DMS79 treated with DMSO at 0.1 percent for 48 hours (cell line): ENCODE measurements around the gene CDO1.

Experiments
- DNase-seq: peaks from one replicate; lab custom pipeline; 2025; lab: John Stamatoyannopoulos, UW

The CDO1 gene

DNA sequence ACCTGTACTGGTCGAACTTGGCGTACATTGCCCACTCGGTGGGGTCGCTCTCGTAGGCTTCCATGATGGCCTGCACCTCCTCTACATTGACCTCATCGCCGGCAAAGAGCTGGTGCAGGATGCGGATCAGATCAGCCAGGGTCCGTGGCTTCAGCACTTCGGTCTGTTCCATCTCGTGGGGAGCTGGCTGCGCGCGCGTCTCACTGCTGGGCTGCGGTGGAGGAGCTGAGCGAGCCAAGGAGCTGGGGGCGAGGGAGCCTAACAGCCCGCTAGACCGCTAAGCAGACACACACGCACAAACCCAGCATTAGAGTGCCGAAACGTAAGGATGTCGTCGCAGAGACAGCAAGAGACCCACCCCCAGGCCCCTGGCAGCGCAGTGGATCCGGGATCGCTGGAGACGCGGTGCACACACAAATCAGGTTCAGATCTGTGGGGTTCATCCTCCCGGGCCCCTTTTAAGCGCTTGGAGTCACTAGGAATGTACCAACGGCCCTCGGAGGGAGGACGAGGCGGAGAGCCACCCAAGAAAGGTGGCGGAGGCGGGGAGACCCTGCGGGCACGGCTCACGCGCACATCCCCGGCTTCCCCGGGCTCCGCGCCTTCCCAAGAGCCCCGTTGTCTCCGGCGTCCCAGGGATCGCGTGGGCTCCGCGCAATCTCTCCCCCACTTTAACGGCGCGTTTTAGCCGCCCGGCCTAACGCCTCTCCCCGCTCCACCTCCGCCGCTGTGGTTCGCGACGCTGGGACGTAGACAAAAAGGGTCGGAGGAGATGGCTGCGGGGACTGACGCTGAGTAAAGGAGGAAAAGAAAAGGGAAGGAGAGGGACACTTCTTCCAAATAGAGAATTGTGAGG, at the start of gene CDO1:
CDO1 (minus strand) TSS at position 434 of the 856 bp plus-strand sequence; CDS start at position 172, 262 bp downstream.
- DNase-seq, result no peak

DNA sequence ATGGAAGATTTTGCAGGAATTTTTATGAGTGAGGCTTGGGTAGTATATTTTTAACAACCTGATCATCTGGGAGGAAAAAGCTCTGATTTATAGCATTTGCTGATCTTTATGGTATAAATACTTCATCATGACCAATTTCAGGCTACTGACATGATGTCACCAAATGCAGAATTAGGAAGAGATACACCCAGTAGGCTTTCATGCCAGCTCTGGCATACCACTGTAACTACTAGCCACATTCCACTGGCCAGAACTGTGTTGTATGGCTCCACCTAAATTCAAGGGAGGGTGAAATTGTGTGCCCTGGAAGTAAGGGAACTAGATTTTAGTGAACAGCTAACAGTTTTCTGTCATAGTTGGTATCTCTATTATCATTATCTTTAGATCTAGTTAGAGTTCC, 42.9 kb upstream of the CDO1 start:
- no peak for DNase-seq

DNA sequence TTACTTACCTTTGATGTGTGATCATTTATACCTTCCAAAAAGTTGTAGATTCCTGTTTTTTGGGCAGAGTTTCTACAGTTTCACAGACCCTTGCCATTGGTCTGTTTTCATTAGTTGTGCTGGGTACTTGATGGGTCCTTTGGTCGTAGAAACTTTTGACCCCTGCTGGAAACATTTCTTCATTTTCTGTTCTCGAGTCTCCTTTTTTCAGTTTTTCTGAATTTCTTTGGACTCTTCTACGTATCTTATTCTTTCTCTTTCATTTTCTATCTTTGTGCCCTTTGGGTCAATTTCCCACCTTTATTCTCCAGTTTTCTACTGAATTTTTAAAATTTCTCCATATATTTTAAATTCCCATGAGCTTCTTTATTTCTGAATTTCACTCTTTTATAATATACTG, 41.9 kb upstream of the CDO1 start:
- DNase-seq, result no peak

DNA sequence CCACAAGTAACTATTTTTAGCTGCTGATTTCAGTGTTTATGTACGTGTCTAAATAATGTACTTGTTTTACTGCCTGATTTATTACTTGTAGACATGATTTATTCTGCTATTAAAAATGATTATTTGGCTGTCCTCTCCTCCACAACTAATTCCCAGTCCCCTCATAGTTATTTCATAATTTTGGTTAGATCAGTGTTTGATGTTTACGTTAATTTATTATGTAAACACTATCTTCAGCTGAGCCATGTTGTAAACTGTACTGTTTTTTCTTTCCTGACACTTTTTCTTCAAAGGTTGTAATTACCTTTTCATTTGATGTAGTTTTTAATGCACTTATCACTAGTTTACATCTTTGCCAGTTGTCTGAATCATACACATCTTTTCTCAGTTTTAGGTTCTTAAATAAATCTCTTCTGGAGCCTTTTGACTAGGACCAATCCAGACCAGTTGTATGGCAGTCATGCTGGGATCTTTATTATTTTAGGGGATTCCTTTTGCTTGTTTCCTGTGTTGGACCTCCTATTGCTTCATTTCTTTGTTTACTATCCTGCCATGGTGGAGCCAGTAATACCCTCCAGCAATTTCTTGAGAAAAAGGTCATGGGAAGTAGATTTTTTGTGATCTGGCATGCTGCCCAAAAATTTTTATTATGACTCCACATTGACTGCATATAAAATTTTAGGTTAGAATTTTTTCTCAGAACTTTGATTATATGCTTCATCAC, 41.3 kb upstream of the CDO1 start:
- no peak for DNase-seq

DNA sequence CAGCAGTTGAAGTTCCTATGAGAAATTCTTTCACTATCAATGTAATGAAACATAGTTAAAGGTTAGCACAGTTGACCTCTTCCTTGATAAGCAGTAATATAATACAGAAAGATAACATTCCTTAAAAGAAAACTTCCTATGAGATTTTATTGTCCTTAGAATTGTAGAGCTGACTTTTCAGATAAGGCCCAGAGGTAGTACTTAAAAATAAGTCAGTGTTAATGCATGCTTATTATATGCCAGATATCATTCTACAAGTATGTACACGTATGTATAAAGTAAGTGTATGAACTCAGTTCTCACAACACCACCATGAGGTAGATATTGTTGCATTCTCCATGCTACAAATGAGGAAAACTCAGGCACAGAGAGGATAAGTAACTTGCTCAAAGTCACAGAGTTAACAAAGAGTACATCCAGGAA, 40.6 kb upstream of the CDO1 start:
- no peak for DNase-seq

DNA sequence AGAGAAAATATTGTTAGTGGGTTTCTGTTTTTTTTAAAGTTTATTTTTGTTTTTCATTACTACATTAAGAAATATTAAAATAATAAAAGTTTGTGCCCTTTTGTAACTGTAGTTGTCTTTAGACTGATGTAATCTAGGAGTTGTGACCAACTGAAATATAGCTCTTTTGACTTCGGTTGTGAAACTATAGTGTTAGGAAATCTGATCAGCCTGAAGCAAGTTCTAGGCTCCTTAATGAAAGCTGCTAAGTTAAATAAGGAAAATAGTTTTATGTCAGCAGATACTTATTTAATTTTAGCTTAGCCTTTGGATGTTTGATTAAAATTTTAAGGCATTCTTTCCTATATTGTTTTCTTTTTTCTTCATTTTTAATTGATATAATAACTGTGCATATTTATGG, 39.5 kb upstream of the CDO1 start:
- no peak for DNase-seq

DNA sequence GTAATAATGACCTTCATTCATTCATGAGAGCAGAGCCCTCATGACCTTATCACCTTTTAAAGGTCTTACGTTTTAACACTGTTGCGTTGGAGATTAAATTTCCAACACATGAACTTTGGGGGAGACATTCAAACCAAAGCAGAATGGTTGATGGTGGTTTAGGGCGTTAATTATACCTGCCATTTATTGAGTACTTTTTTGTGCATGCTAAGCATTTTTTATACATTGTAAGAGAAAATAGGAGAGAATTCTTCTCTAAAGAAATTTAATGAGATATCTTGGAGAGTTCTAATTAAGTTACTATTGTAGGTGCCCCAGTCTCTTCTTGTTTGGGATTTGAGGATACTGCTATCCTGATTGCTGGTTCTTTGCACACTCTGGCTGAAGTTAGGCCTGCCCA, 37.7 kb upstream of the CDO1 start:
- no peak for DNase-seq

DNA sequence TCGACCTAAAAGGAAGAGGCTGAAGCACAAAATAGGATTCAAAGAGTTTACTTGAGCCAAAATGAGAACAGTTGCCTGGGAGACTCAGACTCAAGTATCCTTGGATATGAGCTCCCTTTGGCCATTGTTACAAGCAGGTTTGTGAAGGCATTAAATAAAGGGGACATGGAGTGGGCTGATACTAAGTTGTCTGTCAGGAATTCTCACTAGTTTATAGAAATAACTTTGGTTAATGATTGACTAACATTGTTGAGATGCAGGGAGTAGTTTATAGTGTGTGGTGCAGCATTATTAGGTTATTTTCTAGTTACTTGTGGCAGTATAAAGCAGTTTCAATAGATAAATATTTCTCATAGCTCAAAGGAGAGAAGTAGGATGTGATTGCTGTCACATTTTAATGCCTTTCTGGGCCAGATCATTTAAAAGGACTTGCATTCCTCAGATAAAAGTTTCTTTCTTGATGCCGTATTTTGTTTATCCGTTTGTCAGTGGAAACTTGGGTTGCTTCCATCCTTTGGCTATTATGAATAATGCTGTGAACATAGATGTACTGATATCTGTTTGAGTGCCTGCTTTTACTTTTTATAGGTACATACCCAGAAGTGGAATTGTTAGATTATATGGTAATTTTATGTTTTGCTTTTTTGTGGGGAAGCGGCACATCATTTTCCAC, 34.4 kb upstream of the CDO1 start:
- DNase-seq, result no peak

DNA sequence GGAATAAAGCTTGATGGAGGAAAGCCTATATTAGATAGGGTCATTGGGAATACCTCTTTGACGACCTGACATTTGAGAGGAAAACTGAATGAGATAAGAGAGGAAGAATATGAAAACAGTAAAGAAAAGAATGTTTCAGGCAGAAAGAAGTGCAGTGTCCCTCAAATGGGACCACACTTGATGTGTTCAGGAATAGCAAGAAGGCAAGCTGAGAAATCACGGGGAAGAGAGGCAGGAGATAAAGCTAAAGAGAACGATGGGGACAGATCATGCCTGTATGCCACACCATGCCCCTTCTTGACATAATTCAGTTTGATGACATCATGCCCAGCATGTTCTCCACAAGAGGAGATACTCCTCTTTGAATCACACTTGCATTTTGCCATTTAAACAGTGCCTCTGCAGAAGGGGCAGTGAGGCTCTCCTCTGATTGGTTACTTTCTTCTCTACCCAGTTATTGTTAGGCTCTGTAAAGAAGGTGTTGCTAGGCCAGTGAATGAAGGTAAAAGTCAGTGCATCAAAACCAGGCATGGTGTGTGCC, 32.9 kb upstream of the CDO1 start:
- no peak for DNase-seq

DNA sequence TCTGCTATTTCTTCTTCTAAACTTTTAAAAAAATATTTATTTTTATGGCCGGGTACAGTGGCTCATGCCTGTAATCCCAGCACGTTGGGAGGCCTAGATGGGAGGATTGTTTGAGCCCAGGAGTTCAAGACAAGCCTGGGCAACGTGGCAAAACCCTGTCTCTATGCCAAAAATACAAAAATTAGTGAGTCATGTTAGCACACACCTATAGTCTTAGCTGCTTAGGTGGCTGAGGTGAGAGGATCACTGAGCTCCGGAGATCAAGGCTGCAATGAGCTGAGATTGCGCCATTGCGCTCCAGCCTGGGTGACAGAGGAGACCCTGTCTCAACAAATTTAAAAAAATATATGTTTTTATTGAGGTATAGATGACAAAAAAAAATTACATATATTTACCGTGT, 30.8 kb upstream of the CDO1 start:
- no peak for DNase-seq

DNA sequence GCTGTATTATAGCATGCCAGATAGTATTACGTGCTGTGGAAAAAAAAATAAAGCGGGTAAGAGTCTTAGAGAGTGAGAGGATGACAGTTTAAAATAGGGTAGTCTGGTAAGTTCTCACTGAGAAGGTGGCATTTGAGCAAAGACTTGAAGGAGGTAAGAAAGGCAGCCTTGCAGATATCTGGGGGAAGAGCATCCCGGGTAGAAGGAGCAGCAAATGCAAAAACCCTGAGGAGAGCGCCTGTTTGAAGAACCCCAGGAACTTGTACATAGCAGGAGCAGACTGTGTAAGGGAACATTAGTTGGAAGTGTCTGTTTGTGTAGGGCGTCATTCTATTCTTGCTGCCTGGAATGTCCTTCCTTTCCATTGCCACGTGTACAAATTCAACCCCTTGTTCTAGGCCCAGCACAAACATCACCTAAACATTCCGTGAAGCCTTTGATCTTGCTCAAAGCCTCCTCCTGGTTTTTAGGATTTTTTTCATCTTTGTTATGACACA, 27.9 kb upstream of the CDO1 start:
- DNase-seq, result no peak

DNA sequence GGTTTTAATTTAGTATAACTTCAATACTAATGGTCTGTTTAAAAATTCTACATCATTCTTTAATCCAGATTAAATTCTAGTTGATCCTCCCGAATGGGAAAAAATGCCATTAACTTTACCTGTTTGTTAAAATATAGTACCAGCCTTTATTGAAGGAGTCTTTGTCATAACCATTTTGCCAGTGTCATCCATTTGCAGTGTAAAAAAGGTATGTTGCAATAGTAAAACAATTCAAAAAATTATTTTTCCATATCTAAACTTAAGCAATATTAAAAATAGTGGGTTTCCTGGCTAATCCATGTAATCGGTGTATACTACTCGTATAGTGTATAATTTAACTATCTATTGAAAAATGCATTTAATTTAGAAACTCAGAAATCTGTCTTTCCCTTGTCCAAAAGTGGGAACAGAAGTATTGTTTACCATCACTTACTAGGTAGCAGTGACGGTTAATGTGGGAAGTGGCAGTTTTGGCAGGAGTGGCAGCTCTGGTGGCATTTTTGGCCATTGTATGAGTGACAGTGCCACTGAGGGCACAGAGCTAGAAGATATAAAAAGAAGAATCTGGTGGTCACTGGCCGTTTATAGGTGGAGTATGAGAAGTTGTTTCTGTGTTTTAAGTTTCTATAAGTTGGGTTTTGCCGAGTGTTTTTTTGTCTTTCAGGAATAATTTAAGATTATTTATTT, 27.1 kb upstream of the CDO1 start:
- no peak for DNase-seq

DNA sequence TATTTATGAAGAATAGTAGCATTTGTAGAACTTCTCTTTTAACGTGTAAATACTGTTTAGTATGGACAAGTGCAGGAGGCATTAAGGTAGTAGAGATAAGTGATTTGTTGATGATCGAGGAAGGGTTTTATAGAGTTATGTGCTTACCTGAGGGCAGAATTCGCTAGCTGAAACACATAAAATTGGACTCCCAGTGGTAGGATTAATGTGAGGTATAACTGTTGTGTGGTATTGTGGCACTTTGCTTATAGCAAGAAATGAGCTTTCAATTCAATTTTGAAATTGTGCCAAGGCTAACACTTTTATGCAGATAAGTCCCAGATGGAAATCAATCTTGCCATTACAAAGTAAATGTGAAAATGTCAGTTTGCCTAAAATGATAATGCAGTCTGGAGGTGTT, 26.5 kb upstream of the CDO1 start:
- no peak for DNase-seq

DNA sequence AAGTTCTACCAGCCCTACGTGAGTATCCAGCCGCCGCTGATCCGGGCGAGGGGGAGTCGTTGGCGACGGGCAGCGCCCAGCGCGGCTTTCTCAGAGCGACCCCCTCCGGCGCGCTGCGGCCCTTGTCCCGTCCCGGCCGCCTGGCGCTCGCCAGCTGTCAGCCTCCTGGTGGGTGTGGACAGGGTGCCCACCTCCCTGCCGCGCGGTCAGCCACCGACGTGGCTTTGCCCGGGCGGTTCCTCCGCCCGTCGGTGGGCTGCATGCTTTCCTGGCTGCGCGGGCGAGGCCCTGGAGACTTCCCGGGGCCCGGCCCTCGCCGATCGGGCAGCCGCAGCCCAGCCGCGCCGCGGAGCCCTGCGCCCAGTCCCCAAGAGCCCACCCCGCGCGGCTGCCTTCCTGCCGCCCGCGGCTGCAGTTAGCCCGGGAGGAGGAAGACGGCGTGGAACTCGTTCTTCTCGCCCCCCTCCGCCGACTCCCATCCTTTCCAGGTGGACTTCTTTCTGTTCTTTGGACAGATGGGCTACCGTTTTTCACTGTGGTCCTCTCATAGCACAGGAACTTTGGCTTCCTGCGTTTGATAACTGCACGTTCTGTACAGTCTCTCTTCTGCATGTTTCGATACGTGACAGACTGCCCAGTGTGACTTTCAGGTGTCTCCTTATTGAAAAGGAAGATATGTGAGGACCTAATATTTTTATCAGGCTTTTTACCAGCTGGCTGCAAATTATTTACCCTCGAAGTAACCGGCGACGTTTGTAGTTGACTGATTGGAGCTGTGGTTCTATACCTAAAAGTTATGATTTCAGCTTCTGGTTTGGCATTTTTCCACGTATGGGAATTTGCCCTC, 25.9 kb upstream of the CDO1 start:
- DNase-seq, result peak; percentile 24

DNA sequence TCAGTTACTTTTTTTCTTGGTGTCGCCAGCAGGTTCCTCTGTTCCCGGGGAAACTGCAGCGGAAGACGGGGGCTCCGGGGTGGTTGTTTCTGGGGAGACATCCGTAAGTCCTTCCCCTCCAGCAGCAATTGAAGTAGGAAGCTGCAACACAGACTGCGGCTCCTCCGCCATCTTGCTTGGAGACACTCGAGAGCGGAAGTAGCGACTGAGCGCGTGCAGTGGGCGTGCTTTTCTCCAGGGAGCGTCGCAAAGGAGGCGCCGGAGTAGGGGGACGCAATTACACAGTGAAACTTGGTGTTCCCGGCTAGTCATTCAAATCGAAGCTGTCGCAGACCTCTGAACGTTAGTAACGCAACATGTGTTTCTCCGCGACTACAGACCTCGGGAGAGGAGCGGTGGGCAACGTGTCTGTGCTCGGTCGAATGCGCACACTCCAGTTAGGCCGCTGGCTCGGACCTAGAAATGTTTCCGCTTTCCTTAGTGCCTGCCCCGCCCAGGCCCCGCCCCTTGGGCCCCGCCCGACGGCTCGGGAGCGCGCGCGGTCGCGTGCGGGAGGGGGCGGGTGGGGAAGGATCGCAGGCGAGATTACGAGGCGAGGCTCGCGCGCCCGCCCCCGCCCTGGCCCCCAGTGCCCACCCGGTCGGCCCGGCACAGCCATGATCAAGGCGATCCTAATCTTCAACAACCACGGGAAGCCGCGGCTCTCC, 25.1 kb upstream of the CDO1 start, which contains the start of the genes AP3S1 and ATG12:
AP3S1 (plus strand) TSS at position 554 of the 707 bp plus-strand sequence; CDS start at position 657, 103 bp downstream.
ATG12 (minus strand) TSS at position 184 of the 707 bp plus-strand sequence; CDS start at position 171, 13 bp downstream.
- DNase-seq, result peak; percentile 66

DNA sequence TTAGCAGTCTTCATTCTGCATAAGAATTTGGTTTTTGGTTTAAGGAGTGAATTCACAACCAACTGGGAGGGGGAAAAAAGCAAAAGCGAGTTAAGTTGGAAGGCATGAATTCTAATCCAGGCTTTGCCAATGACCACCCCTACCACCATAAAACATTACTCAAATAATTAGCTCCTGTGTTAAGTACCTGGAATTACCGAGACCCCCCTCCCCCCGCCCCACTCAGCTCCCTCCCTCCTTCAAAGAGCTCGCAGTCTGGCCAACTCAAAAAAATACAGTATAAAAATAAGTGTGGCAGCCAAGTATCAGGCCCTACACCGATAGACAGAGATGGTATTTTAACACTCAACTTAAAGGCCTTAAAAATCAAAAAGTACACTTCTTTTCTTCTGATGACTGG, 24.4 kb upstream of the CDO1 start:
- DNase-seq, result no peak

DNA sequence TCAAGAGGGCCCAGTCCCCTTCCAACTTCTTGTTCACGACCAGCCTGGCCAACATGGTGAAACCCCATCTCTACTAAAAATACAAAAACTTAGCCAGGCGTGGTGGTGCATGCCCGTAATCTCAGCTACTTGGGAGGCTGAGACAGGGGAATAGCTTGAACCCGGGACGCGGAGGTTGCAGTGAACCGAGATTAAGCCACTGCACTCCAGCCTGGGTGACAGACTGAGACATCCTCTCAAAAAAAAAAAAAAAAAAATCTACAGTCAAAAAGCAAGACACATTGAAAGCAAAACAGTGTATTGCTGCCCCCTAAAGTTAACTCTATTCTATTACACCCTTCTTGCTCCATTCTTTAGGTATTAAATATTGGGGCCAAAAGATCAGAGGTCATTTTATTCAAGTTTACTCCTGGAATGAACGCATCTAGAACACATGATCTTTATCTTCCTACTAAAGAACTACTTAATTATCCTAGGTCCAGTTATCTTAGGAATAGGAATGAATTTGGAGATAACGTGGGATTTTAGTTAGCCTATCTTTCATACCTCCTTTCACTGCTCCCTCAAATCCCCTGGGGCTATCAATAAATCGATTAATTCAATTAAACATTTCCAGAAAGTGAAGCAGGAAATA, 22.5 kb upstream of the CDO1 start:
- peak; percentile 26 for DNase-seq

DNA sequence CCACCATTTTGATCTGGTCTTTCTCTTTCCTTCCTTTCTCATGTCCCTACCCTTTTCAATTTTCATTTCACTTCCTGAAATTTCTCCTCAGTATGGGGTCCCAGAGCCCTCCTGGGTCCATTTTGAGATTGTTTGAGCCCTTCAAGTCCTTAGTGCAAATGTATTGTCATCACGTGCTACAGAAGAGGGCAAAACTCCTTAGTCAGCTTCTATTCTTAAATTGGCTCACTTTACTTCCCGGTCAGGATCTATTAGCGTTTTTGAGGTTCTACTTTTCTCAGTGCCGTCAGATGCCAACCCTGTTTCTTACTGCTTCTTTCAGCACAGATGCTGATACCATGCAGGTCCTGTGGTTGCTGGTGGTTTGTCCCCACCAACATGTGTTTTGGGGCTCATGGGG, 19.0 kb upstream of the CDO1 start:
- no peak for DNase-seq

DNA sequence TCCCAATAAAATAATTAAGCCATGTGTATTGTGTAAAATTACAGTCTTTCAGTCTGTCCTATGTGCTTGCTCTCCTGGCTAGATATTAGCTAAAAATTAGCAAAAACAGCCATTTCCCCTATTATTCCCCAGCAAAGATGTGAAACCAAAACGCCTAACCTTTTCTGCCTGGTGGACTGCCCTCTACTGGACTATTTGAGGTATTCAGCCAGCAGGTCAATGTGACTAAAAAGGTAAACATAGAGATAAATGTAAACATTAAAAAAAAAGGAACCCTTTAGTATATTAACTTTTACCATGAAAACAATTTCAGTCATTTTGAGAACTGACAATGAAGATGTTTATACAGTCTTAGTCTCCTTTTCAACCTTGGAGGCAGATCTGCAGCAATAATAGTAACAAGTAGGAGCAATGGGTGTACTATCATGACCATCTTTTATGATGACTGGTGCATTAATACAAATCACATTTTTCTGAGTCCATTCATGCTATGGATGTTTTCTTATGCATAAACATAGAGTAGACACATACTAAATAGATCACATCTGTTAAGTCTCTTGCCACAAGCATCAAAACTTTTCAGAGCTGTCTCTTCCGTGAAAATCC, 14.8 kb upstream of the CDO1 start:
- DNase-seq, result no peak
